ENCODE data around the gene ARL4C.

ARL4C gene

DNA sequence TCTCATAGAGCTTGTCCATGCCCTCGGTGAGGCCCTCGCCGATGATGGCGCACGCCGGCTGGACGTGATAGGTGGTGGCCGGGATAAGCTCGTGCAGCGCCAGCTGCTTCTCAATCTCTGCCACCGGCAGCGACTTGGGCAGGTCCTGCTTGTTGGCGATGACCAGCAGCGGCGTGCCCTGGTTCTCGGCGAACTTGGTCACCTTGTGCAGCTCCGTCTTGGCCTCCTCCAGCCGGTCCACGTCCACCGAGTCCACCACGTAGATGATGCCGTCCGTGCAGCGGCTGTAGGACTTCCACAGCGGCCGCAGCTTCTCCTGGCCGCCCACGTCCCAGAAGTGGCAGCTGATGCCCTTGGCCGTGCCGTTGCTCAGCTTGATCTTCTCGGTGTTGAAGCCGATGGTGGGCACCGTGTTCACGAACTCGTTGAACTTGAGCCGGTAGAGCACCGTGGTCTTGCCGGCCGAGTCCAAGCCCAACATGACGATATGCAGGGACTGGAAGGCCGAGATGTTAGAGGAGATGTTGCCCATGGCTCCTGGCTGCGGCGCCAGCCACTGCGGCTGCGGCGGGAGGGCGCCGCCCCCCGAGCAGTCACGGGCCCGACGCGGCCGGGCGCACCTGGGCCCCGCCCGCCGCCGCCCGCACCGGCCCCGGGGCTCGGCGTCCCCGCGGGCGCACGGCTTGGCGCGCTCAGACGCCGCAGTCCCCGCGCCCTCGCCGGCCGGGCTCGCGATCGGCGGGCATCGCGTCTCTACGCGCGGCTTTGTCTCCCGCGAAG, 636 bp downstream of the ARL4C start:
- Histone ChIP-seq H3K9me3 (no peaks in the 10 kb centered on the region), H3K36me3 (no peaks in the 10 kb centered on the region), H3K27ac (peak overlapping the region; percentile 53 to 84), H3K27me3 (peaks cover 0 to 3% of the 10 kb centered on the region in 2 donors), H3K4me1 (peaks cover 0 to 23% (median 17%) of the 10 kb centered on the region in 4 donors), H3K4me3 (peak overlapping the region; percentile 62 to 75)
- TF ChIP-seq, protein P1, sequence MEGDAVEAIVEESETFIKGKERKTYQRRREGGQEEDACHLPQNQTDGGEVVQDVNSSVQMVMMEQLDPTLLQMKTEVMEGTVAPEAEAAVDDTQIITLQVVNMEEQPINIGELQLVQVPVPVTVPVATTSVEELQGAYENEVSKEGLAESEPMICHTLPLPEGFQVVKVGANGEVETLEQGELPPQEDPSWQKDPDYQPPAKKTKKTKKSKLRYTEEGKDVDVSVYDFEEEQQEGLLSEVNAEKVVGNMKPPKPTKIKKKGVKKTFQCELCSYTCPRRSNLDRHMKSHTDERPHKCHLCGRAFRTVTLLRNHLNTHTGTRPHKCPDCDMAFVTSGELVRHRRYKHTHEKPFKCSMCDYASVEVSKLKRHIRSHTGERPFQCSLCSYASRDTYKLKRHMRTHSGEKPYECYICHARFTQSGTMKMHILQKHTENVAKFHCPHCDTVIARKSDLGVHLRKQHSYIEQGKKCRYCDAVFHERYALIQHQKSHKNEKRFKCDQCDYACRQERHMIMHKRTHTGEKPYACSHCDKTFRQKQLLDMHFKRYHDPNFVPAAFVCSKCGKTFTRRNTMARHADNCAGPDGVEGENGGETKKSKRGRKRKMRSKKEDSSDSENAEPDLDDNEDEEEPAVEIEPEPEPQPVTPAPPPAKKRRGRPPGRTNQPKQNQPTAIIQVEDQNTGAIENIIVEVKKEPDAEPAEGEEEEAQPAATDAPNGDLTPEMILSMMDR (IDR thresholded peaks at IDR 0.05): no peak
- no peak for DNase-seq
- intact Hi-C loops (cut with DNase I; ENCODE audit: low total_unique reads): no loop called here

DNA sequence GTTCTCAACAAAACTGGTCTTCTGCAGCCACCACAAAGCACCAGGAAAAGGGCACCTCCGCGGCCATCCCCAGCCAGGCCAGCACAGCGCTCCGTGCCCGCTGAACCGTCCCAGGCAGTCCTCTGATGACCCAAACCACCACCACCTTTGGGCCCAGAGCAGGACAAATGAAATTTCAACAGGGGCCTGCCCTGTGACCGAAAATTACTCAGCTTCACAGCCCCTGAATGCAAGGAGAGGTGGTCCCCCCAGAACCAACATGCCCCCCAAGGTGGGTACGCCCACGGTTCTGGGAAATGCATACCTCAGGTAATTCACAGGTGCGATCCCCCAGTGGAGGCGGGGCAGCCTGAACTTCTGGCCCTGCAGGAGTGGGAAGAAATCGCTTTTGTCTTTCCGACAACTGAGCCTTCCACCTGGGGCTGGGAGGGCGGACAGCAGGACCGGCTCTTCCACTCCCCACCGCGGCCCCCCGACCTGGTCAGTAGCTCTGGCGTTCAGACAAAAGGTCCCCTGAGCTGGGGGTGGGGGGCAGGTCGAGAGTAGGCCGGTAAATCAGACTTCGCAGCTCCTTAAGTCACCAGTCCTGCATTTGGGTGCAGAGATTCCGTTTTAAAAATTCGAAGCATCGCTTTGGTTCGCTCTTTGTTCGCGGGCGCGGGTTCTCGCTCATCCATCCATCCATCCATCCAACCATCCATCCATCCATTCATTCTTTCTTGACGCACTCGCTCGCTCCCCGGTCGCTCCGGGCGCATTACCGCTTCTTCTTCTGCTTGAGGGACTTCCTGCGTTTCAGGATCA, 1.4 kb downstream of the ARL4C start:
- TF ChIP-seq, protein P1 (IDR thresholded peaks at IDR 0.05): no peak
- intact Hi-C loops (cut with DNase I; ENCODE audit: low total_unique reads): no loop called here
- Histone ChIP-seq H3K4me1 (peaks cover 0 to 23% (median 17%) of the 10 kb centered on the region in 4 donors), H3K4me3 (peak overlapping the region; percentile 62 to 75), H3K9me3 (no peaks in the 10 kb centered on the region), H3K27ac (peak overlapping the region in 1 of 2 donors; percentile 53), H3K27me3 (peaks cover 0 to 3% of the 10 kb centered on the region in 2 donors), H3K36me3 (no peaks in the 10 kb centered on the region)
- no peak for DNase-seq

DNA sequence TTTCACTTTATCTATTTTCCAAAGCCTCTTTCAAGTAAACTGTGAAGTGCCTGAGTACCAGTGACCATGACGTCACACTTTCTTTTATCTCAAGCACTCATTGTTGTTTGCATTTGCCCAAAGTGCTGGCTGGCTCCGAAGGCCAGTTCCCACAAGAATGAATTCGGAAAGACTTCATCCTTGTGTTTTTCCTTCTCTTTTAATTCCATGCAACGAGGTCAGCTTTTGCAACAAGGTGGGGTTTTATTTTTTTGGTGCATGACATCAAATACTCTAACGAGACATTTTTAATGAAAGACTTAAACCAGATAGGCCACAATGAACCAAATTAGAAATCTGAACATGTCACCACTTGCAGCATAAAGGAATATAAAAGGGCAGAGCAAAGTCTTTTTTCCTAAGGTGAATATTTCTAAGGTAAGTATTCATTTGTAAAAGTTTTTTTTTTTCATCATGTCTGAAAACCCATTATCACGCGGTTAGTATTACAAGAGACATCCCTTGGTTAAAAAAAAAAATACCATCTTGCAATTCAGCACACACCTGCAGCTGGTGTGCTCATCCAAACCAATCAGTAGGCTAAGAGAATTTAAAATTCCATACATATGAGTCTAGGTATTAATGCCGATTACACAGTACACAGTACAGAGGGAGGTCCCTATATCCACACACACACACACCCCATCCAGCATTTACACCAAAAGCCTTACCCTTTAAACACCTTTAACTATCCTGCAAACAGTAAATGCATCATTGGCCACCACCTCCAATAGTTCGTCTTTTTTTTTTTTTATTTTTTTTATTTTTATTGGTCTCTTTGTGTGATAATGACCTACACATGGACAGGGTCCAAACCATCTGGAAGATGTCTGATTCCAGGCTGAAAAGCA, 2.3 kb downstream of the ARL4C start:
- Histone ChIP-seq H3K4me3 (peak overlapping the region; percentile 62 to 75), H3K27me3 (peaks cover 0 to 3% of the 10 kb centered on the region in 2 donors), H3K27ac (no peak overlapping the region), H3K4me1 (peaks cover 0 to 23% (median 17%) of the 10 kb centered on the region in 4 donors), H3K9me3 (no peaks in the 10 kb centered on the region), H3K36me3 (no peaks in the 10 kb centered on the region)
- DNase-seq: no peak
- TF ChIP-seq, protein P1 (IDR thresholded peaks at IDR 0.05): no peak
- intact Hi-C loops (cut with DNase I; ENCODE audit: low total_unique reads): no loop called here

DNA sequence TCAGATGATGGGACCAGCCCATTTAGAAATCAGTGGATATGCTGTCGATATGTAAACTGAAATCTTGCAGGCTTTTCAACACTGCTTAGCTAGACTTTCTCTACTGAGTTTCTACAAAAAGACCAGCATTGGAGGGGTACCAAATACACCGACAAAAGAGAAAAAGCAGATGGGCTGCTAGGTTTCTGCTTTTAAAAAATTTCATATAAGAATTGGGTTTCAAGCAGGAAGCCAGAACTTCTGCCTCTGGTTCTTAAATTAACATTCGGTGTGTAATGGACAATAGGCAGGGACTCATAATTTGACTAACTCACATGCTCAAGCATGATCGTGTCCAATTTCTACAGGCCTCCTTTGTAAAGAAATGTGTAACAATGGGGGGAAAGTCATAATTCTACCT, 3.1 kb downstream of the ARL4C start:
- no peak for DNase-seq
- TF ChIP-seq, protein P1 (IDR thresholded peaks at IDR 0.05): no peak
- Histone ChIP-seq H3K27ac (no peak overlapping the region), H3K36me3 (no peaks in the 10 kb centered on the region), H3K4me1 (peaks cover 0 to 23% (median 17%) of the 10 kb centered on the region in 4 donors), H3K4me3 (no peak overlapping the region), H3K27me3 (peaks cover 0 to 3% of the 10 kb centered on the region in 2 donors), H3K9me3 (no peaks in the 10 kb centered on the region)
- intact Hi-C loops (cut with DNase I; ENCODE audit: low total_unique reads): no loop called here
